ENCODE results near the gene GSE1.

DNA sequence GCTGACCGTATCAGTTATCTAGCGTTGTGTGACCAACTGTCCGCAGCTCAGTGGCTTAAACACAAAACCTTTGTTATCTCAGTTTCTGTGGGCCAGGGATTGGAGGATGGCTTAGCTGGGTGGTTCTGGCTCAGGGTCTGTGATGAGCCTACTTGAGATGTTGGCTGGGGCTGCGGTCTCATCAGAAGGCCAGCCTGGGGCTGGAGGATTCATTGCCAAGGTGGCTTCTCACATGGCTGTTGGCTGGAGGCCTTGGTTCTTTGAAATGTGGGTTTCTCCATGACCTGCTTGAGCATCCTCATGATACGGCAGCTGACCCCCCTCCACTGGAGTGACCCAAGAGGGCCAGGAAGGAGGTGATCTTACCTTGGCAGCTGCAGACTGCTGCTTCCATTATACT is 16.7 kb downstream of the GSE1 start:
- TF ChIP-seq, protein P1, sequence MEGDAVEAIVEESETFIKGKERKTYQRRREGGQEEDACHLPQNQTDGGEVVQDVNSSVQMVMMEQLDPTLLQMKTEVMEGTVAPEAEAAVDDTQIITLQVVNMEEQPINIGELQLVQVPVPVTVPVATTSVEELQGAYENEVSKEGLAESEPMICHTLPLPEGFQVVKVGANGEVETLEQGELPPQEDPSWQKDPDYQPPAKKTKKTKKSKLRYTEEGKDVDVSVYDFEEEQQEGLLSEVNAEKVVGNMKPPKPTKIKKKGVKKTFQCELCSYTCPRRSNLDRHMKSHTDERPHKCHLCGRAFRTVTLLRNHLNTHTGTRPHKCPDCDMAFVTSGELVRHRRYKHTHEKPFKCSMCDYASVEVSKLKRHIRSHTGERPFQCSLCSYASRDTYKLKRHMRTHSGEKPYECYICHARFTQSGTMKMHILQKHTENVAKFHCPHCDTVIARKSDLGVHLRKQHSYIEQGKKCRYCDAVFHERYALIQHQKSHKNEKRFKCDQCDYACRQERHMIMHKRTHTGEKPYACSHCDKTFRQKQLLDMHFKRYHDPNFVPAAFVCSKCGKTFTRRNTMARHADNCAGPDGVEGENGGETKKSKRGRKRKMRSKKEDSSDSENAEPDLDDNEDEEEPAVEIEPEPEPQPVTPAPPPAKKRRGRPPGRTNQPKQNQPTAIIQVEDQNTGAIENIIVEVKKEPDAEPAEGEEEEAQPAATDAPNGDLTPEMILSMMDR (IDR thresholded peaks at IDR 0.05), result no peak
- TF ChIP-seq POLR2A (IDR thresholded peaks at IDR 0.05), result no peak
